H9 (cell line): ENCODE results near the gene SH3RF2. TPM values are rescaled to one million over a fixed set of nuclear protein-coding genes. Genes with fewer than 3 reads are reported as not detected.

Experiments
- DNase-seq: peaks from one replicate; pipeline ENCODE4 v3.0.0-alpha.2; 2017
- H2AFZ ChIP-seq: one replicate; pipeline ENCODE4 v1.6.1; 2013; ENCODE audit warnings: mild to moderate bottlenecking, low read length, control low read depth, moderate library complexity
- H2AK5ac ChIP-seq: 2 replicates; pipeline ENCODE4 v1.6.1; 2013; ENCODE audit warnings: low read length, control low read depth, mixed read lengths; ENCODE audit not compliant: insufficient read length
- H2BK120ac ChIP-seq: one replicate; pipeline ENCODE4 v1.6.1; 2013; ENCODE audit warnings: low read depth, mild to moderate bottlenecking, low read length, control low read depth, inconsistent platforms; ENCODE audit not compliant: poor library complexity, severe bottlenecking
- H2BK12ac ChIP-seq: 2 replicates; pipeline ENCODE4 v1.6.1; 2013; ENCODE audit warnings: low read length, control low read depth, mixed read lengths, low read depth; ENCODE audit not compliant: insufficient read length
- H2BK15ac ChIP-seq: 2 replicates; pipeline ENCODE4 v1.6.1; 2013; ENCODE audit warnings: low read depth, low read length, control low read depth
- H2BK20ac ChIP-seq: one replicate; pipeline ENCODE4 v1.6.1; 2013; ENCODE audit warnings: low read depth, mild to moderate bottlenecking, low read length, control low read depth, inconsistent platforms; ENCODE audit not compliant: poor library complexity, severe bottlenecking
- H2BK5ac ChIP-seq: 2 replicates; pipeline ENCODE4 v1.6.1; 2013; ENCODE audit warnings: low read length, control low read depth, mixed read lengths; ENCODE audit not compliant: insufficient read length
- H3K14ac ChIP-seq: 2 replicates; pipeline ENCODE4 v1.6.1; 2013; ENCODE audit warnings: low read length, control low read depth; ENCODE audit not compliant: insufficient read depth
- H3K18ac ChIP-seq: 2 replicates; pipeline ENCODE4 v1.6.1; 2013; ENCODE audit warnings: low read depth, mild to moderate bottlenecking, mixed read lengths, low read length, control low read depth; ENCODE audit not compliant: insufficient read length
- H3K23ac ChIP-seq: 2 replicates; pipeline ENCODE4 v1.6.1; 2013; ENCODE audit warnings: low read length, control low read depth, mixed read lengths, low read depth; ENCODE audit not compliant: insufficient read length
- H3K23me2 ChIP-seq: 2 replicates; pipeline ENCODE4 v1.6.1; 2013; ENCODE audit warnings: low read depth, mild to moderate bottlenecking, mixed read lengths, low read length, control low read depth; ENCODE audit not compliant: insufficient read length, poor library complexity, severe bottlenecking
- H3K27ac ChIP-seq: 2 replicates; pipeline ENCODE4 v1.5.1; 2013; ENCODE audit warnings: low read length, control low read depth, mixed read lengths, low read depth; ENCODE audit not compliant: insufficient read length
- H3K27me3 ChIP-seq: 2 replicates; pipeline ENCODE4 v1.6.1; 2013; ENCODE audit warnings: low read length, control low read depth, inconsistent platforms; ENCODE audit not compliant: insufficient read depth
- H3K4ac ChIP-seq: 2 replicates; pipeline ENCODE4 v1.6.1; 2013; ENCODE audit warnings: low read depth, mild to moderate bottlenecking, control low read depth, inconsistent platforms, low read length, moderate library complexity
- H3K4me1 ChIP-seq: 2 replicates; pipeline ENCODE4 v1.6.1; 2013; ENCODE audit warnings: low read length, control low read depth, inconsistent platforms; ENCODE audit not compliant: insufficient read depth
- H3K4me2 ChIP-seq: 2 replicates; pipeline ENCODE4 v1.6.1; 2013; ENCODE audit warnings: low read length, control low read depth, mixed read lengths; ENCODE audit not compliant: insufficient read length, insufficient read depth
- H3K56ac ChIP-seq: 2 replicates; pipeline ENCODE4 v1.6.1; 2013; ENCODE audit warnings: low read depth, mild to moderate bottlenecking, mixed read lengths, low read length, control low read depth; ENCODE audit not compliant: insufficient read length
- H3K79me1 ChIP-seq: 2 replicates; pipeline ENCODE4 v1.6.1; 2013; ENCODE audit warnings: low read depth, mild to moderate bottlenecking, moderate library complexity, low read length, control low read depth, inconsistent platforms; ENCODE audit not compliant: insufficient read depth, poor library complexity, severe bottlenecking
- H3K79me2 ChIP-seq: 2 replicates; pipeline ENCODE4 v1.6.1; 2013; ENCODE audit warnings: low read length, control low read depth, inconsistent platforms; ENCODE audit not compliant: insufficient read depth
- H3K9ac ChIP-seq: 2 replicates; pipeline ENCODE4 v1.6.1; 2013; ENCODE audit warnings: low read length, control low read depth, mixed read lengths; ENCODE audit not compliant: insufficient read length; ENCODE audit errors: extremely low read depth
- H3K9me3 ChIP-seq: one replicate; pipeline ENCODE4 v1.6.1; 2013; ENCODE audit warnings: low read depth, low read length, inconsistent platforms; ENCODE audit not compliant: control insufficient read depth
- H3T11ph ChIP-seq: one replicate; pipeline ENCODE4 v1.6.1; 2013; ENCODE audit warnings: mild to moderate bottlenecking, low read length, control low read depth, inconsistent platforms
- H4K20me1 ChIP-seq: one replicate; pipeline ENCODE4 v1.6.1; 2013; ENCODE audit not compliant: control insufficient read depth, insufficient read length, insufficient read depth
- H4K5ac ChIP-seq: 2 replicates; pipeline ENCODE4 v1.6.1; 2013; ENCODE audit warnings: low read depth, mild to moderate bottlenecking, mixed read lengths, low read length, control low read depth; ENCODE audit not compliant: insufficient read length
- H4K8ac ChIP-seq: replicated peaks from 2 replicates; pipeline ENCODE4 v1.6.1; 2013; ENCODE audit warnings: low read length, control low read depth, mixed read lengths, low read depth; ENCODE audit not compliant: insufficient read length
- H4K91ac ChIP-seq: 2 replicates; pipeline ENCODE4 v1.6.1; 2013; ENCODE audit warnings: low read depth, mild to moderate bottlenecking, moderate library complexity, mixed read lengths, low read length, control low read depth; ENCODE audit not compliant: insufficient read length
- H3K27ac Mint-ChIP-seq, 3 experiments: 2 replicates in 2 of 3; 3 replicates in 1 of 3; pipeline ENCODE4 v1.8.0; 2020 to 2021; ENCODE audit warnings: mixed read lengths in 3 of 3, mild to moderate bottlenecking in 1 of 3, moderate library complexity in 1 of 3
- H3K27me3 Mint-ChIP-seq: 2 replicates; pipeline ENCODE4 v1.8.0; 2021; ENCODE audit warnings: low read depth, mild to moderate bottlenecking, moderate library complexity, mixed read lengths
- H3K36me3 Mint-ChIP-seq, 3 experiments: 2 replicates in 2 of 3; 3 replicates in 1 of 3; pipeline ENCODE4 v1.8.0; 2020 to 2021; ENCODE audit warnings: low read depth in 3 of 3, mixed read lengths in 3 of 3; ENCODE audit not compliant: insufficient read depth in 1 of 3
- H3K4me1 Mint-ChIP-seq, 2 experiments: 2 replicates each; pipeline ENCODE4 v1.8.0; 2020; ENCODE audit warnings: mixed read lengths in 2 of 2
- H3K4me3 Mint-ChIP-seq, 2 experiments: 2 replicates in 1 of 2; 3 replicates in 1 of 2; pipeline ENCODE4 v1.8.0; 2020 to 2021; ENCODE audit warnings: mild to moderate bottlenecking in 2 of 2, mixed read lengths in 2 of 2, moderate library complexity in 1 of 2
- H3K9me3 Mint-ChIP-seq, 2 experiments: 2 replicates in 1 of 2; 3 replicates in 1 of 2; pipeline ENCODE4 v1.8.0; 2020; ENCODE audit warnings: mild to moderate bottlenecking in 2 of 2, mixed read lengths in 2 of 2, moderate library complexity in 1 of 2
- total RNA-seq: library from RNA; stranded (reverse); gene quantifications from 2 replicates; pipeline ENCODE4 v1.2.1, GENCODE V29; 2021
- TF ChIP-seq, protein P1 (sequence below): fragments of 200-600 bp; sonication (generic); conservative IDR thresholded peaks from 3 replicates; pipeline ENCODE4 v1.8.0; 2021; ENCODE audit warnings: antibody characterized with exemption, mild to moderate bottlenecking

The SH3RF2 gene
- total RNA-seq, 1 experiment from 2014 or later, result 0.66 TPM

DNA sequence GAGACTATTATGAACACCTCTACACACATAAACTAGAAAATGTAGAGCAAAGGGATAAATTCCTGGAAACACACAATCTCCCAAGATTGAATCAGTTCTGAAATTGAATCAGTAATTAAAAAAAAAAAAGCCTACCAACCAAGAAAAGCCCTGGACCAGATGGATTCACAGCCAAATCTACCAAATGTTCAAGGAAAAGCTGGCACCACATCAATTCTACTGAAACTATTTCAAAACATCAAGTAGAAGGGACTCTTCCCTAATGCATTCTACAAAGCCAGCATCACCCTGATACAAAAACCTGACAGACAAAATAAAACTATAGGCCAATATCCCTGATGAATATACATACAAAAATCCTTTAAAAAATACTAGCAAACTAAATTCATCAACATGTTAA lies 38.2 kb upstream of the SH3RF2 start:
- Histone ChIP-seq H3K79me2 (no peaks in the 10 kb centered on the region), H2BK15ac (no peak overlapping the region), H3K14ac (no peak overlapping the region), H4K5ac (no peak overlapping the region), H3K23ac (no peak overlapping the region), H3K56ac (no peak overlapping the region), H4K20me1 (no peaks in the 10 kb centered on the region), H3K4me2 (no peak overlapping the region), H3K4me1 (no peaks in the 10 kb centered on the region), H3K27ac (no peak overlapping the region), H3T11ph (no peak overlapping the region), H2BK5ac (no peak overlapping the region), H2AK5ac (no peak overlapping the region), H4K91ac (no peak overlapping the region), H2BK20ac (no peak overlapping the region), H4K8ac (no peak overlapping the region), H2BK120ac (no peak overlapping the region), H3K79me1 (no peaks in the 10 kb centered on the region), H3K4ac (no peak overlapping the region), H3K27me3 (no peaks in the 10 kb centered on the region), H3K18ac (no peak overlapping the region), H3K23me2 (no peaks in the 10 kb centered on the region), H2AFZ (no peak overlapping the region), H3K9me3 (no peaks in the 10 kb centered on the region), H2BK12ac (no peak overlapping the region), H3K9ac (no peak overlapping the region)
- Mint-ChIP-seq H3K36me3 (peaks cover 0 to 16% (median 8%) of the 10 kb centered on the region in 3 experiments; a peak in 5 of 7 replicates), H3K27ac (no peak overlapping the region), H3K4me1 (peaks cover 6% of the 10 kb centered on the region in 2 experiments; a peak in 3 of 4 replicates), H3K27me3 (no peaks in the 10 kb centered on the region), H3K4me3 (no peak overlapping the region), H3K9me3 (peaks cover 18 to 26% of the 10 kb centered on the region in 2 experiments; a peak in 4 of 5 replicates)
- DNase-seq, result no peak
- TF ChIP-seq, protein P1, sequence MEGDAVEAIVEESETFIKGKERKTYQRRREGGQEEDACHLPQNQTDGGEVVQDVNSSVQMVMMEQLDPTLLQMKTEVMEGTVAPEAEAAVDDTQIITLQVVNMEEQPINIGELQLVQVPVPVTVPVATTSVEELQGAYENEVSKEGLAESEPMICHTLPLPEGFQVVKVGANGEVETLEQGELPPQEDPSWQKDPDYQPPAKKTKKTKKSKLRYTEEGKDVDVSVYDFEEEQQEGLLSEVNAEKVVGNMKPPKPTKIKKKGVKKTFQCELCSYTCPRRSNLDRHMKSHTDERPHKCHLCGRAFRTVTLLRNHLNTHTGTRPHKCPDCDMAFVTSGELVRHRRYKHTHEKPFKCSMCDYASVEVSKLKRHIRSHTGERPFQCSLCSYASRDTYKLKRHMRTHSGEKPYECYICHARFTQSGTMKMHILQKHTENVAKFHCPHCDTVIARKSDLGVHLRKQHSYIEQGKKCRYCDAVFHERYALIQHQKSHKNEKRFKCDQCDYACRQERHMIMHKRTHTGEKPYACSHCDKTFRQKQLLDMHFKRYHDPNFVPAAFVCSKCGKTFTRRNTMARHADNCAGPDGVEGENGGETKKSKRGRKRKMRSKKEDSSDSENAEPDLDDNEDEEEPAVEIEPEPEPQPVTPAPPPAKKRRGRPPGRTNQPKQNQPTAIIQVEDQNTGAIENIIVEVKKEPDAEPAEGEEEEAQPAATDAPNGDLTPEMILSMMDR, result no peak
